ENCODE data around the gene GALNT1. TPM values are rescaled to one million over a fixed set of nuclear protein-coding genes. Genes with fewer than 3 reads are reported as not detected.

GALNT1 gene
- total RNA-seq, 1 experiment from 2014 or later, result 77.9 TPM

DNA sequence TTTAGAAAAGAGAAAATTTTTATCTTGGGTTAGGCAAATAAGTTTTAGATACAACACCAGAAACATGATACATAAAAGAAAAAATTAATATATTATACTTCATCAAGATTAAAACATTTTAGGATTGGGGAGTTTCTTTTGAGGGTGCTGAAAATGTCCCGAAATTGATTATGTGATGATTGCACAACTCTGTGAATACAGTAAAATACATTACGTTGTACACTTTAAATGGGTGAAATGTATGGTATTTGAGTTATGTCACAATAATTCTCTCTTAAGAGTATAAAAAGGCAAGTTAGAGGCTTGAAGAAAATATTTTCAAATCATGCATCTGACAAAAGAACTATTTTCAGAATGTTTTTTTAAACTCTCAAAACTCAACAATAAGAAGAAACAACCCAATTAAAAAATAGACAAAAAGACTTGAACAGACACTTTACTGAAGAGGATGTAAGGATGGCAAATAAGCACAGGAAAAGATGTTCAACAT is 47.6 kb upstream of the GALNT1 start:
- Histone ChIP-seq H4K8ac (replicated peaks; ENCODE audit: insufficient read length, low read depth, low read length) (no peak overlapping the region), H3K23me2 (ENCODE audit: insufficient read length, low read depth, low read length, poor library complexity, severe bottlenecking) (no peaks in the 10 kb centered on the region), H3K14ac (ENCODE audit: insufficient read depth, low read length) (no peak overlapping the region), H3K9me3 (ENCODE audit: control insufficient read depth, low read depth, low read length) (no peaks in the 10 kb centered on the region), H3K4ac (ENCODE audit: low read depth, low read length) (no peak overlapping the region), H3K79me2 (ENCODE audit: insufficient read depth, low read length) (no peaks in the 10 kb centered on the region), H3K9ac (ENCODE audit: extremely low read depth, insufficient read length, low read length) (no peak overlapping the region), H3K27ac (ENCODE audit: insufficient read length, low read depth, low read length) (no peak overlapping the region), H2AFZ (ENCODE audit: low read length) (no peak overlapping the region), H3K56ac (ENCODE audit: insufficient read length, low read depth, low read length) (no peak overlapping the region), H2AK5ac (ENCODE audit: insufficient read length, low read length) (no peak overlapping the region), H2BK120ac (ENCODE audit: low read depth, low read length, poor library complexity, severe bottlenecking) (no peak overlapping the region), H4K5ac (ENCODE audit: insufficient read length, low read depth, low read length) (no peak overlapping the region), H3K27me3 (ENCODE audit: insufficient read depth, low read length) (no peaks in the 10 kb centered on the region), H4K20me1 (ENCODE audit: control insufficient read depth, insufficient read depth, insufficient read length) (no peaks in the 10 kb centered on the region), H2BK20ac (ENCODE audit: low read depth, low read length, poor library complexity, severe bottlenecking) (no peak overlapping the region), H3K4me1 (ENCODE audit: insufficient read depth, low read length) (no peaks in the 10 kb centered on the region), H4K91ac (ENCODE audit: insufficient read length, low read depth, low read length) (no peak overlapping the region), H3K23ac (ENCODE audit: insufficient read length, low read depth, low read length) (no peak overlapping the region), H3T11ph (ENCODE audit: low read length) (no peak overlapping the region), H2BK5ac (ENCODE audit: insufficient read length, low read length) (no peak overlapping the region), H3K4me2 (ENCODE audit: insufficient read depth, insufficient read length, low read length) (no peak overlapping the region), H3K79me1 (ENCODE audit: insufficient read depth, low read depth, low read length, poor library complexity, severe bottlenecking) (no peaks in the 10 kb centered on the region), H3K18ac (ENCODE audit: insufficient read length, low read depth, low read length) (no peak overlapping the region), H2BK12ac (ENCODE audit: insufficient read length, low read depth, low read length) (no peak overlapping the region), H2BK15ac (ENCODE audit: low read depth, low read length) (no peak overlapping the region)
- H3K9me3 Mint-ChIP-seq, result peaks cover 25 to 27% of the 10 kb centered on the region in 2 experiments
- WGBS (ENCODE audit: extremely low coverage, insufficient read length, low lambda C conversion rate), result no CpG with 5 or more reads among the region's 2 CpGs
- no peaks in the 10 kb centered on the region for H3K4me1 Mint-ChIP-seq
- no peak overlapping the region for H3K4me3 Mint-ChIP-seq
- H3K27me3 Mint-ChIP-seq (ENCODE audit: low read depth), result no peaks in the 10 kb centered on the region; the same call in none of the 2 replicates
- H3K27ac Mint-ChIP-seq, result no peak overlapping the region
- DNase-seq, result no peak
- TF ChIP-seq, protein P1, sequence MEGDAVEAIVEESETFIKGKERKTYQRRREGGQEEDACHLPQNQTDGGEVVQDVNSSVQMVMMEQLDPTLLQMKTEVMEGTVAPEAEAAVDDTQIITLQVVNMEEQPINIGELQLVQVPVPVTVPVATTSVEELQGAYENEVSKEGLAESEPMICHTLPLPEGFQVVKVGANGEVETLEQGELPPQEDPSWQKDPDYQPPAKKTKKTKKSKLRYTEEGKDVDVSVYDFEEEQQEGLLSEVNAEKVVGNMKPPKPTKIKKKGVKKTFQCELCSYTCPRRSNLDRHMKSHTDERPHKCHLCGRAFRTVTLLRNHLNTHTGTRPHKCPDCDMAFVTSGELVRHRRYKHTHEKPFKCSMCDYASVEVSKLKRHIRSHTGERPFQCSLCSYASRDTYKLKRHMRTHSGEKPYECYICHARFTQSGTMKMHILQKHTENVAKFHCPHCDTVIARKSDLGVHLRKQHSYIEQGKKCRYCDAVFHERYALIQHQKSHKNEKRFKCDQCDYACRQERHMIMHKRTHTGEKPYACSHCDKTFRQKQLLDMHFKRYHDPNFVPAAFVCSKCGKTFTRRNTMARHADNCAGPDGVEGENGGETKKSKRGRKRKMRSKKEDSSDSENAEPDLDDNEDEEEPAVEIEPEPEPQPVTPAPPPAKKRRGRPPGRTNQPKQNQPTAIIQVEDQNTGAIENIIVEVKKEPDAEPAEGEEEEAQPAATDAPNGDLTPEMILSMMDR (conservative IDR thresholded peaks at IDR 0.05), result no peak
- H3K36me3 Mint-ChIP-seq (ENCODE audit: insufficient read depth in 1 of 3, low read depth in 3 of 3), result peaks cover 6 to 21% (median 6%) of the 10 kb centered on the region in 3 experiments
